Loucy (cell line): Measurements from ENCODE around the gene RPL41.

ENCODE experiments used
- H2AFZ ChIP-seq: fragments of 200-600 bp; sonication (generic); 2 replicates; pipeline ENCODE4 v1.6.0; 2016; ENCODE audit warnings: antibody characterized with exemption, mild to moderate bottlenecking, low read length, moderate library complexity
- H3F3A ChIP-seq: fragments of 200-600 bp; 2 replicates; pipeline ENCODE4 v1.6.0; 2016; ENCODE audit warnings: antibody characterized with exemption, low read depth, mild to moderate bottlenecking
- H3K27me3 ChIP-seq: fragments of 200-600 bp; sonication (generic); 2 replicates; pipeline ENCODE4 v1.6.1; 2014; ENCODE audit warnings: low read length, mild to moderate bottlenecking; ENCODE audit not compliant: insufficient read depth, poor library complexity, severe bottlenecking
- H3K36me3 ChIP-seq: fragments of 200-600 bp; sonication (generic); 2 replicates; pipeline ENCODE4 v1.6.1; 2016; ENCODE audit warnings: low read length; ENCODE audit not compliant: insufficient read depth
- H3K4me1 ChIP-seq: fragments of 200-600 bp; sonication (generic); 2 replicates; pipeline ENCODE4 v1.5.1; 2014; ENCODE audit warnings: low read length, mild to moderate bottlenecking; ENCODE audit not compliant: insufficient read depth, poor library complexity, severe bottlenecking
- H3K4me2 ChIP-seq: fragments of 200-600 bp; sonication (generic); 2 replicates; pipeline ENCODE4 v1.6.0; 2014; ENCODE audit warnings: antibody characterized with exemption, low read length, low read depth, mild to moderate bottlenecking; ENCODE audit not compliant: poor library complexity, severe bottlenecking
- H3K4me3 ChIP-seq: fragments of 200-600 bp; sonication (generic); 2 replicates; pipeline ENCODE4 v1.5.1; 2014; ENCODE audit warnings: low read length, mild to moderate bottlenecking, mixed read lengths; ENCODE audit not compliant: poor library complexity, severe bottlenecking
- H3K79me2 ChIP-seq: fragments of 200-600 bp; sonication (generic); 2 replicates; pipeline ENCODE4 v1.6.1; 2014; ENCODE audit warnings: low read length; ENCODE audit not compliant: insufficient read depth
- H3K9ac ChIP-seq: fragments of 200-600 bp; sonication (generic); 2 replicates; pipeline ENCODE4 v1.6.0; 2014; ENCODE audit warnings: mild to moderate bottlenecking, low read depth, low read length, moderate library complexity; ENCODE audit not compliant: poor library complexity, severe bottlenecking
- H3K9me2 ChIP-seq: fragments of 200-600 bp; sonication (generic); replicated peaks from 2 replicates; pipeline ENCODE4 v1.6.1; 2016; ENCODE audit warnings: low read depth, low read length, mixed read lengths
- H3K9me3 ChIP-seq: fragments of 200-600 bp; sonication (generic); 2 replicates; pipeline ENCODE4 v1.6.1; 2014; ENCODE audit warnings: mild to moderate bottlenecking, antibody characterized with exemption, low read length, low read depth; ENCODE audit not compliant: insufficient read depth
- H4K20me1 ChIP-seq: fragments of 200-600 bp; sonication (generic); 2 replicates; pipeline ENCODE4 v1.6.0; 2014; ENCODE audit warnings: antibody characterized with exemption, low read length, mild to moderate bottlenecking; ENCODE audit not compliant: insufficient read depth, poor library complexity, severe bottlenecking
- CTCF ChIP-seq: fragments of 200-600 bp; sonication (generic); conservative IDR thresholded peaks from 2 replicates; pipeline ENCODE4 v1.5.1; 2014; ENCODE audit warnings: mild to moderate bottlenecking, antibody characterized with exemption, low read length
- EZH2phosphoT487 ChIP-seq: fragments of 200-600 bp; IDR thresholded peaks from 2 replicates; pipeline ENCODE4 v1.6.1; 2018; ENCODE audit warnings: antibody characterized with exemption, mild to moderate bottlenecking, moderate library complexity, borderline replicate concordance

RPL41 gene

GRCh38 chr12:56160193-56160763 is 43.8 kb downstream of the RPL41 start:
- Histone ChIP-seq H3K4me2 (peak overlapping the region; percentile 93), H4K20me1 (peaks cover 44% of the 10 kb centered on the region)

GRCh38 chr12:56160894-56161689 is 44.7 kb downstream of the RPL41 start:
- Histone ChIP-seq H3F3A (no peaks in the 10 kb centered on the region), H3K79me2 (peaks cover 52% of the 10 kb centered on the region), H3K27me3 (no peaks in the 10 kb centered on the region), H4K20me1 (peaks cover 44% of the 10 kb centered on the region), H3K9ac (peak overlapping the region; percentile 94), H3K9me2 (no peaks in the 10 kb centered on the region), H3K36me3 (peaks cover 65% of the 10 kb centered on the region; the same call in 1 of the 2 replicates), H3K4me3 (peak overlapping the region; percentile 98), H3K4me2 (peak overlapping the region; percentile 93), H3K4me1 (peaks cover 25% of the 10 kb centered on the region), H3K9me3 (no peaks in the 10 kb centered on the region), H2AFZ (no peak overlapping the region)
- TF ChIP-seq EZH2phosphoT487 (no peak), CTCF (no peak)

More at GRCh38 chr12:56160193-56160763, 43.8 kb downstream of the RPL41 start:
- H3K36me3 ChIP-seq: peaks cover 57% of the 10 kb centered on the region; the same call in 1 of the 2 replicates
- H3K9me2 ChIP-seq: no peaks in the 10 kb centered on the region
- no peaks in the 10 kb centered on the region for H3K27me3 ChIP-seq
- H2AFZ ChIP-seq: no peak overlapping the region
- peak overlapping the region; percentile 94 for H3K9ac ChIP-seq
- peaks cover 25% of the 10 kb centered on the region for H3K4me1 ChIP-seq
- no peak for TF ChIP-seq EZH2phosphoT487
- no peak for TF ChIP-seq CTCF
- H3K79me2 ChIP-seq: peaks cover 52% of the 10 kb centered on the region
- H3K9me3 ChIP-seq: no peaks in the 10 kb centered on the region
- peak overlapping the region; percentile 98 for H3K4me3 ChIP-seq
- no peaks in the 10 kb centered on the region for H3F3A ChIP-seq

- Histone ChIP-seq H3K36me3 (peaks cover 70% of the 10 kb centered on the region; the same call in 1 of the 2 replicates), H3K9me3 (no peaks in the 10 kb centered on the region), H3K79me2 (peaks cover 47% of the 10 kb centered on the region), H3K4me2 (peak overlapping the region; percentile 93), H3F3A (no peaks in the 10 kb centered on the region), H2AFZ (no peak overlapping the region), H4K20me1 (peaks cover 44% of the 10 kb centered on the region), H3K27me3 (no peaks in the 10 kb centered on the region), H3K9me2 (no peaks in the 10 kb centered on the region), H3K4me3 (no peak overlapping the region), H3K4me1 (peaks cover 25% of the 10 kb centered on the region), H3K9ac (no peak overlapping the region)
- TF ChIP-seq EZH2phosphoT487: no peak
These were observed 45.4 kb downstream of the RPL41 start for GRCh38 chr12:56161690-56162351.
